ENCODE measurements around the gene PHETA1.

Gene PHETA1

GRCh38 chr12:111312016-111312415, 56.9 kb downstream of the PHETA1 start:
- Mint-ChIP-seq H3K9me3 (peaks cover 0 to 7% of the 10 kb centered on the region in 2 donors), H3K4me3 (no peak overlapping the region), H3K27ac (no peak overlapping the region), H3K4me1 (peaks cover 18% of the 10 kb centered on the region), H3K27me3 (peaks cover 8% of the 10 kb centered on the region)
- ATAC-seq = no peak
- no peak for DNase-seq

GRCh38 chr12:111311011-111311410, 57.9 kb downstream of the PHETA1 start:
- no peak overlapping the region for H3K4me3 Mint-ChIP-seq
- DNase-seq (no peak), ATAC-seq (no peak)
- peaks cover 8% of the 10 kb centered on the region for H3K27me3 Mint-ChIP-seq
- peaks cover 18% of the 10 kb centered on the region for H3K4me1 Mint-ChIP-seq
- peaks cover 0 to 12% of the 10 kb centered on the region in 2 donors for H3K9me3 Mint-ChIP-seq
- no peak overlapping the region for H3K27ac Mint-ChIP-seq
